ENCODE data around the gene ZNF446.
A peak's percentile ranks its signal among the peaks of the same experiment; 100 is the strongest.
"Not testable (repeated sequence)": the region's sequence is repeated elsewhere in the genome, so short reads cannot be mapped to it uniquely, and the experiment has no call there.

The ZNF446 gene

DNA sequence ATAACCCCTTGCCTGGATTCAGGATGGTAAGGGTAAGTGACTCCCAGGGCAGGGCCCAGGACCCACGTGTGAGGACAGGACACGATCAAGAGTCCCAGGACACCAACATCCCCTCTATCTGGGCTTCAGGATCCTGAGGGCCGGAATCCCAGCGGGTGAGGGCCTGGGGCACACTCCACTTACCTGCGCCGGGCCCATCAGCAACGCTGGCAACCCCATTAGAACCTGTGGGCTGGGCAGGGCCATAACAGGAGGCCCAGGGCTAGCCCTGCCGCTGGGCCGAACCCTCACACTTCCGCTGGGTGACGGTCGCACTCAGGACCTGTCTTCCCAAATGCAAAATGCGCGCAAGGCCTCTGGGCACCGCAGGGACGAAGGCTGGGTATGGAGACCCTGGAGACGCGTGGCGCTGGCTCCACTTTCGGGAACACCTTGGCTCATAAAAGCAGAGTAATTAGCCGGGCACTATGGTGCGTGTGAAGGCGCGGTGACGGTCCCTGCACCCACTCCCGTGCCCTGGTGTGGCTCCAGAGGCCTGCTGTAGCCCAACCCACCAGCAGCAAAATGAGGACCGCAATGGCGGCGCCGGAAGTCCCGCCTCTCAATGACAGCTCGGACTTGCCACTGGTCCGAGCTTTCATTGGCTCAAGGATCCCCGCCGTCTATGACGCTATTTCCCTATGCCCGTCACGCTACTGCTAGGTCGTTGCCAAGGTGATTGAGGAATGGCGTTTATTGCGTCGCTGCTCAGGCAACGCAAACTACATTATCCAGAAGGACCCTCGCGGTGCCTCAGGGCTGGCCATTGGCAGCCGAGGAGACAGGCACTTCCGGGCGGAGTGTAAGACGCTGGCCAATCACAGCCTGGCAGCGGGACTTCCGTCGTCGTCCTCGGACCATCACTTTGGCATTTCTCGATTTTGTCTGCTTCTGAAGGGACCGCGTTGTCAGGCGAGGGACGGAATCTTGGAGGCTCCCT is 36.3 kb upstream of the ZNF446 start, which contains the start of gene ZNF132:
Gene ZNF132, minus strand, starts transcription at position 578 of the 979 bp plus-strand sequence. Its CDS starts 332 bp downstream, at position 246.
- peaks cover 6% of the 10 kb centered on the region for H3K79me1 ChIP-seq (ENCODE audit: low read depth, low read length)
- H2AK5ac ChIP-seq (ENCODE audit: low read depth, low read length): peak within 1 kb of the TSS; percentile 66
- H3K9me3 ChIP-seq (replicated peaks in 1 of 2; ENCODE audit: control insufficient read depth in 2 of 2, insufficient read depth in 1 of 2, low read depth in 1 of 2, low read length in 2 of 2): peaks cover 25 to 37% of the 10 kb centered on the region in 2 donors
- H2AFZ ChIP-seq (ENCODE audit: low read length): peak within 1 kb of the TSS; percentile 82
- peaks cover 0 to 10% of the 10 kb centered on the region in 2 donors for H3K4me1 ChIP-seq (ENCODE audit: control insufficient read depth in 2 of 2, insufficient read depth in 1 of 2, low read depth in 1 of 2, low read length in 2 of 2)
- H3K23ac ChIP-seq (ENCODE audit: low read depth, low read length, poor library complexity): peak within 1 kb of the TSS; percentile 40
- no peak within 1 kb of the TSS for H2BK120ac ChIP-seq (ENCODE audit: low read depth, low read length)
- DNase-seq (ENCODE audit: low spot score): peak; percentile 97
- no peak within 1 kb of the TSS for H2BK12ac ChIP-seq (ENCODE audit: low read length)
- no peak within 1 kb of the TSS for H4K8ac ChIP-seq (ENCODE audit: low read depth, low read length)
- H3K4ac ChIP-seq (ENCODE audit: low read length): peak within 1 kb of the TSS; percentile 79
- peak within 1 kb of the TSS; percentile 73 for H3K14ac ChIP-seq (ENCODE audit: low read length)
- H4K91ac ChIP-seq (ENCODE audit: low read depth, low read length, poor library complexity): no peak within 1 kb of the TSS
- no peaks in the 10 kb centered on the region for H3K27me3 ChIP-seq (ENCODE audit: control insufficient read depth in 3 of 3, insufficient read depth in 3 of 3, low read depth in 1 of 3, low read length in 3 of 3)
- peaks cover 9 to 30% of the 10 kb centered on the region in 2 donors for H3K36me3 ChIP-seq (replicated peaks in 1 of 2; ENCODE audit: control insufficient read depth in 2 of 2, insufficient read depth in 2 of 2, low read length in 2 of 2)
- H2BK5ac ChIP-seq (ENCODE audit: low read length): no peak within 1 kb of the TSS
- H3K18ac ChIP-seq (ENCODE audit: low read length): peak within 1 kb of the TSS; percentile 92
- no peak within 1 kb of the TSS for H2BK15ac ChIP-seq (ENCODE audit: low read length)
- peak within 1 kb of the TSS; percentile 93 for H3K4me2 ChIP-seq (ENCODE audit: insufficient read depth, low read length, poor library complexity, severe bottlenecking)
- H3K27ac ChIP-seq (replicated peaks; ENCODE audit: low read length): no peak within 1 kb of the TSS
- H3K9ac ChIP-seq (ENCODE audit: low read depth, low read length, poor library complexity): peak within 1 kb of the TSS; percentile 87
- no CpG with 5 or more reads among the region's 59 CpGs for WGBS, 2 donors (ENCODE audit: extremely low coverage in 2 of 2, insufficient read length in 2 of 2, insufficient replicate concordance in 1 of 2)
- peak within 1 kb of the TSS; percentile 69 to 87 for H3K4me3 ChIP-seq (ENCODE audit: low read length in 2 of 2)

- peak overlapping the region; percentile 82 for H2AFZ ChIP-seq (ENCODE audit: low read length)
- peaks cover 5 to 23% of the 10 kb centered on the region in 2 donors for H3K36me3 ChIP-seq (replicated peaks in 1 of 2; ENCODE audit: control insufficient read depth in 2 of 2, insufficient read depth in 2 of 2, low read length in 2 of 2)
- H3K27me3 ChIP-seq (ENCODE audit: control insufficient read depth in 3 of 3, insufficient read depth in 3 of 3, low read depth in 1 of 3, low read length in 3 of 3): no peaks in the 10 kb centered on the region
- peaks cover 0 to 10% of the 10 kb centered on the region in 2 donors for H3K4me1 ChIP-seq (ENCODE audit: control insufficient read depth in 2 of 2, insufficient read depth in 1 of 2, low read depth in 1 of 2, low read length in 2 of 2)
- H3K4me3 ChIP-seq (ENCODE audit: low read length in 2 of 2): peak overlapping the region; percentile 69 to 83
- peak overlapping the region; percentile 21 for H3K14ac ChIP-seq (ENCODE audit: low read length)
- H3K23ac ChIP-seq (ENCODE audit: low read depth, low read length, poor library complexity): no peak overlapping the region
- WGBS, 2 donors (ENCODE audit: extremely low coverage in 2 of 2, insufficient read length in 2 of 2, insufficient replicate concordance in 1 of 2): no CpG with 5 or more reads among the region's 31 CpGs
- H2AK5ac ChIP-seq (ENCODE audit: low read depth, low read length): peak overlapping the region; percentile 66
- no peak overlapping the region for H2BK12ac ChIP-seq (ENCODE audit: low read length)
- peaks cover 6% of the 10 kb centered on the region for H3K79me1 ChIP-seq (ENCODE audit: low read depth, low read length)
- H4K8ac ChIP-seq (ENCODE audit: low read depth, low read length): no peak overlapping the region
- no peak overlapping the region for H3K4ac ChIP-seq (ENCODE audit: low read length)
- no peak overlapping the region for H2BK120ac ChIP-seq (ENCODE audit: low read depth, low read length)
- H3K9ac ChIP-seq (ENCODE audit: low read depth, low read length, poor library complexity): peak overlapping the region; percentile 60
- DNase-seq (ENCODE audit: low spot score): no peak
- no peak overlapping the region for H2BK5ac ChIP-seq (ENCODE audit: low read length)
- H3K27ac ChIP-seq (replicated peaks; ENCODE audit: low read length): no peak overlapping the region
- H2BK15ac ChIP-seq (ENCODE audit: low read length): no peak overlapping the region
- H3K18ac ChIP-seq (ENCODE audit: low read length): peak overlapping the region; percentile 92
- H4K91ac ChIP-seq (ENCODE audit: low read depth, low read length, poor library complexity): no peak overlapping the region
- peaks cover 21 to 30% of the 10 kb centered on the region in 2 donors for H3K9me3 ChIP-seq (replicated peaks in 1 of 2; ENCODE audit: control insufficient read depth in 2 of 2, insufficient read depth in 1 of 2, low read depth in 1 of 2, low read length in 2 of 2)
- peak overlapping the region; percentile 93 for H3K4me2 ChIP-seq (ENCODE audit: insufficient read depth, low read length, poor library complexity, severe bottlenecking)
Observed at GRCh38 chr19:58440556-58440955, 35.6 kb upstream of the ZNF446 start.

DNA sequence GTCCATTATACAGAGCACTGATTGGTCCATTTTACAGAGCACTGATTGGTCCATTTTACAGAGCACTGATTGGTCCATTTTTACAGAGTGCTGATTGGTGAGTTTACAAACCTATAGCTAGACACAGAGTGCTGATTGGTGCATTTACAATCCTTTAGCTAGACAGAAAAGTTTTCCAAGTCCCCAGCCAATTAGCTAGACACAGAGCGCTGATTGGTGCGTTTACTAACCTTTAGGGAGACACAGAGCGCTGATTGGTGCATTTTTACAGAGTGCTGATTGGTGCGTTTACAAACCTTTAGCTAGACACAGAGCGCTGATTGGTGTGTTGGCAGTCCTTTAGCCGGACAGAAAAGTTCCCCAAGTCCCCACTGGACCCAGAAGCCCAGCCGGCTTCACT is 33.2 kb upstream of the ZNF446 start:
- H4K8ac ChIP-seq (ENCODE audit: low read depth, low read length); H2AK5ac ChIP-seq (ENCODE audit: low read depth, low read length); H4K91ac ChIP-seq (ENCODE audit: low read depth, low read length, poor library complexity); H3K18ac ChIP-seq (ENCODE audit: low read length); H3K4me2 ChIP-seq (ENCODE audit: insufficient read depth, low read length, poor library complexity, severe bottlenecking); H2AFZ ChIP-seq (ENCODE audit: low read length); H3K79me1 ChIP-seq (ENCODE audit: low read depth, low read length); H2BK120ac ChIP-seq (ENCODE audit: low read depth, low read length); H3K9ac ChIP-seq (ENCODE audit: low read depth, low read length, poor library complexity); H2BK5ac ChIP-seq (ENCODE audit: low read length); H2BK15ac ChIP-seq (ENCODE audit: low read length); H3K4ac ChIP-seq (ENCODE audit: low read length); H3K23ac ChIP-seq (ENCODE audit: low read depth, low read length, poor library complexity); H2BK12ac ChIP-seq (ENCODE audit: low read length); H3K14ac ChIP-seq (ENCODE audit: low read length); DNase-seq (ENCODE audit: low spot score); H3K4me3 ChIP-seq (ENCODE audit: low read length in 2 of 2); H3K27me3 ChIP-seq (ENCODE audit: control insufficient read depth in 3 of 3, insufficient read depth in 3 of 3, low read depth in 1 of 3, low read length in 3 of 3); H3K36me3 ChIP-seq (replicated peaks in 1 of 2; ENCODE audit: control insufficient read depth in 2 of 2, insufficient read depth in 2 of 2, low read length in 2 of 2); H3K27ac ChIP-seq (replicated peaks; ENCODE audit: low read length): not testable (repeated sequence)
- no CpG with 5 or more reads among the region's 7 CpGs for WGBS, 2 donors (ENCODE audit: extremely low coverage in 2 of 2, insufficient read length in 2 of 2, insufficient replicate concordance in 1 of 2)
- Histone ChIP-seq H3K4me1 (ENCODE audit: control insufficient read depth in 2 of 2, insufficient read depth in 1 of 2, low read depth in 1 of 2, low read length in 2 of 2) (peaks cover 0 to 10% of the 10 kb centered on the region in 2 donors), H3K9me3 (replicated peaks in 1 of 2; ENCODE audit: control insufficient read depth in 2 of 2, insufficient read depth in 1 of 2, low read depth in 1 of 2, low read length in 2 of 2) (peaks cover 9 to 19% of the 10 kb centered on the region in 2 donors)

DNA sequence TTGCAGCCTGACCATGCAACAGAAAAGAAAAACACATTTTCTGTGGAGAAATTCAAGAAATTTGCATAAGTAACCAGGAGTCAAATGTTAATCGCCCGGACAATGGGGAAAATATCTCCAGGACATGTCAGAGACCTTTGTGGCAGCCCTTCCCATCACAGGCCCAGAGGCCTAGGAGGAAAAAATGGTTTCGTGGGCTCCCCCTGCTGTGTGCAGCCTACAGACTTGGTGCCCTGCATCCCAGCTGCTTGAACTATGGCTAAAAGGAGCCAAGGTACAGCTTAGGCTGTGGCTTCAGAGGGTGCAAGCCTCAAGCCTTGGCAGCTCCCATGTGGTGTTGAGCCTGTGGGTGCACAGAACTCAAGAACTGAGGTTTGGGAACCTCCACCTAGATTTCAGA is 27.3 kb upstream of the ZNF446 start:
- H3K4me2 ChIP-seq (ENCODE audit: insufficient read depth, low read length, poor library complexity, severe bottlenecking); H4K91ac ChIP-seq (ENCODE audit: low read depth, low read length, poor library complexity); H3K18ac ChIP-seq (ENCODE audit: low read length); H3K27ac ChIP-seq (replicated peaks; ENCODE audit: low read length); H3K14ac ChIP-seq (ENCODE audit: low read length); H2BK120ac ChIP-seq (ENCODE audit: low read depth, low read length); H4K8ac ChIP-seq (ENCODE audit: low read depth, low read length); H3K79me1 ChIP-seq (ENCODE audit: low read depth, low read length); H2AK5ac ChIP-seq (ENCODE audit: low read depth, low read length); H2BK15ac ChIP-seq (ENCODE audit: low read length); H3K23ac ChIP-seq (ENCODE audit: low read depth, low read length, poor library complexity); H3K36me3 ChIP-seq (replicated peaks in 1 of 2; ENCODE audit: control insufficient read depth in 2 of 2, insufficient read depth in 2 of 2, low read length in 2 of 2); H2BK12ac ChIP-seq (ENCODE audit: low read length); DNase-seq (ENCODE audit: low spot score); H3K4me3 ChIP-seq (ENCODE audit: low read length in 2 of 2); H3K9ac ChIP-seq (ENCODE audit: low read depth, low read length, poor library complexity); H2BK5ac ChIP-seq (ENCODE audit: low read length); H2AFZ ChIP-seq (ENCODE audit: low read length); H3K4ac ChIP-seq (ENCODE audit: low read length); H3K27me3 ChIP-seq (ENCODE audit: control insufficient read depth in 3 of 3, insufficient read depth in 3 of 3, low read depth in 1 of 3, low read length in 3 of 3): not testable (repeated sequence)
- H3K9me3 ChIP-seq (replicated peaks in 1 of 2; ENCODE audit: control insufficient read depth in 2 of 2, insufficient read depth in 1 of 2, low read depth in 1 of 2, low read length in 2 of 2): peaks cover 4 to 20% of the 10 kb centered on the region in 2 donors
- peaks cover 2 to 10% of the 10 kb centered on the region in 2 donors for H3K4me1 ChIP-seq (ENCODE audit: control insufficient read depth in 2 of 2, insufficient read depth in 1 of 2, low read depth in 1 of 2, low read length in 2 of 2)
- WGBS, 2 donors (ENCODE audit: extremely low coverage in 2 of 2, insufficient read length in 2 of 2, insufficient replicate concordance in 1 of 2): no CpG with 5 or more reads among the region's 3 CpGs

Measured in neuronal stem cell (in vitro differentiated cells).